H9 (cell line): ENCODE measurements around the gene PLA2R1. TPM values are rescaled to one million over a fixed set of nuclear protein-coding genes. Genes with fewer than 3 reads are reported as not detected.

Experiments
- DNase-seq: peaks from one replicate; pipeline ENCODE4 v3.0.0-alpha.2; 2017
- H2AFZ ChIP-seq: one replicate; pipeline ENCODE4 v1.6.1; 2013; ENCODE audit warnings: mild to moderate bottlenecking, low read length, control low read depth, moderate library complexity
- H2AK5ac ChIP-seq: 2 replicates; pipeline ENCODE4 v1.6.1; 2013; ENCODE audit warnings: low read length, control low read depth, mixed read lengths; ENCODE audit not compliant: insufficient read length
- H2BK120ac ChIP-seq: one replicate; pipeline ENCODE4 v1.6.1; 2013; ENCODE audit warnings: low read depth, mild to moderate bottlenecking, low read length, control low read depth, inconsistent platforms; ENCODE audit not compliant: poor library complexity, severe bottlenecking
- H2BK12ac ChIP-seq: 2 replicates; pipeline ENCODE4 v1.6.1; 2013; ENCODE audit warnings: low read length, control low read depth, mixed read lengths, low read depth; ENCODE audit not compliant: insufficient read length
- H2BK15ac ChIP-seq: 2 replicates; pipeline ENCODE4 v1.6.1; 2013; ENCODE audit warnings: low read depth, low read length, control low read depth
- H2BK20ac ChIP-seq: one replicate; pipeline ENCODE4 v1.6.1; 2013; ENCODE audit warnings: low read depth, mild to moderate bottlenecking, low read length, control low read depth, inconsistent platforms; ENCODE audit not compliant: poor library complexity, severe bottlenecking
- H2BK5ac ChIP-seq: 2 replicates; pipeline ENCODE4 v1.6.1; 2013; ENCODE audit warnings: low read length, control low read depth, mixed read lengths; ENCODE audit not compliant: insufficient read length
- H3K14ac ChIP-seq: 2 replicates; pipeline ENCODE4 v1.6.1; 2013; ENCODE audit warnings: low read length, control low read depth; ENCODE audit not compliant: insufficient read depth
- H3K18ac ChIP-seq: 2 replicates; pipeline ENCODE4 v1.6.1; 2013; ENCODE audit warnings: low read depth, mild to moderate bottlenecking, mixed read lengths, low read length, control low read depth; ENCODE audit not compliant: insufficient read length
- H3K23ac ChIP-seq: 2 replicates; pipeline ENCODE4 v1.6.1; 2013; ENCODE audit warnings: low read length, control low read depth, mixed read lengths, low read depth; ENCODE audit not compliant: insufficient read length
- H3K23me2 ChIP-seq: 2 replicates; pipeline ENCODE4 v1.6.1; 2013; ENCODE audit warnings: low read depth, mild to moderate bottlenecking, mixed read lengths, low read length, control low read depth; ENCODE audit not compliant: insufficient read length, poor library complexity, severe bottlenecking
- H3K27ac ChIP-seq: 2 replicates; pipeline ENCODE4 v1.5.1; 2013; ENCODE audit warnings: low read length, control low read depth, mixed read lengths, low read depth; ENCODE audit not compliant: insufficient read length
- H3K27me3 ChIP-seq: 2 replicates; pipeline ENCODE4 v1.6.1; 2013; ENCODE audit warnings: low read length, control low read depth, inconsistent platforms; ENCODE audit not compliant: insufficient read depth
- H3K4ac ChIP-seq: 2 replicates; pipeline ENCODE4 v1.6.1; 2013; ENCODE audit warnings: low read depth, mild to moderate bottlenecking, control low read depth, inconsistent platforms, low read length, moderate library complexity
- H3K4me1 ChIP-seq: 2 replicates; pipeline ENCODE4 v1.6.1; 2013; ENCODE audit warnings: low read length, control low read depth, inconsistent platforms; ENCODE audit not compliant: insufficient read depth
- H3K4me2 ChIP-seq: 2 replicates; pipeline ENCODE4 v1.6.1; 2013; ENCODE audit warnings: low read length, control low read depth, mixed read lengths; ENCODE audit not compliant: insufficient read length, insufficient read depth
- H3K56ac ChIP-seq: 2 replicates; pipeline ENCODE4 v1.6.1; 2013; ENCODE audit warnings: low read depth, mild to moderate bottlenecking, mixed read lengths, low read length, control low read depth; ENCODE audit not compliant: insufficient read length
- H3K79me1 ChIP-seq: 2 replicates; pipeline ENCODE4 v1.6.1; 2013; ENCODE audit warnings: low read depth, mild to moderate bottlenecking, moderate library complexity, low read length, control low read depth, inconsistent platforms; ENCODE audit not compliant: insufficient read depth, poor library complexity, severe bottlenecking
- H3K79me2 ChIP-seq: 2 replicates; pipeline ENCODE4 v1.6.1; 2013; ENCODE audit warnings: low read length, control low read depth, inconsistent platforms; ENCODE audit not compliant: insufficient read depth
- H3K9ac ChIP-seq: 2 replicates; pipeline ENCODE4 v1.6.1; 2013; ENCODE audit warnings: low read length, control low read depth, mixed read lengths; ENCODE audit not compliant: insufficient read length; ENCODE audit errors: extremely low read depth
- H3K9me3 ChIP-seq: one replicate; pipeline ENCODE4 v1.6.1; 2013; ENCODE audit warnings: low read depth, low read length, inconsistent platforms; ENCODE audit not compliant: control insufficient read depth
- H3T11ph ChIP-seq: one replicate; pipeline ENCODE4 v1.6.1; 2013; ENCODE audit warnings: mild to moderate bottlenecking, low read length, control low read depth, inconsistent platforms
- H4K20me1 ChIP-seq: one replicate; pipeline ENCODE4 v1.6.1; 2013; ENCODE audit not compliant: control insufficient read depth, insufficient read length, insufficient read depth
- H4K5ac ChIP-seq: 2 replicates; pipeline ENCODE4 v1.6.1; 2013; ENCODE audit warnings: low read depth, mild to moderate bottlenecking, mixed read lengths, low read length, control low read depth; ENCODE audit not compliant: insufficient read length
- H4K8ac ChIP-seq: replicated peaks from 2 replicates; pipeline ENCODE4 v1.6.1; 2013; ENCODE audit warnings: low read length, control low read depth, mixed read lengths, low read depth; ENCODE audit not compliant: insufficient read length
- H4K91ac ChIP-seq: 2 replicates; pipeline ENCODE4 v1.6.1; 2013; ENCODE audit warnings: low read depth, mild to moderate bottlenecking, moderate library complexity, mixed read lengths, low read length, control low read depth; ENCODE audit not compliant: insufficient read length
- H3K27ac Mint-ChIP-seq, 3 experiments: 2 replicates in 2 of 3; 3 replicates in 1 of 3; pipeline ENCODE4 v1.8.0; 2020 to 2021; ENCODE audit warnings: mixed read lengths in 3 of 3, mild to moderate bottlenecking in 1 of 3, moderate library complexity in 1 of 3
- H3K27me3 Mint-ChIP-seq: 2 replicates; pipeline ENCODE4 v1.8.0; 2021; ENCODE audit warnings: low read depth, mild to moderate bottlenecking, moderate library complexity, mixed read lengths
- H3K36me3 Mint-ChIP-seq, 3 experiments: 2 replicates in 2 of 3; 3 replicates in 1 of 3; pipeline ENCODE4 v1.8.0; 2020 to 2021; ENCODE audit warnings: low read depth in 3 of 3, mixed read lengths in 3 of 3; ENCODE audit not compliant: insufficient read depth in 1 of 3
- H3K4me1 Mint-ChIP-seq, 2 experiments: 2 replicates each; pipeline ENCODE4 v1.8.0; 2020; ENCODE audit warnings: mixed read lengths in 2 of 2
- H3K4me3 Mint-ChIP-seq, 2 experiments: 2 replicates in 1 of 2; 3 replicates in 1 of 2; pipeline ENCODE4 v1.8.0; 2020 to 2021; ENCODE audit warnings: mild to moderate bottlenecking in 2 of 2, mixed read lengths in 2 of 2, moderate library complexity in 1 of 2
- H3K9me3 Mint-ChIP-seq, 2 experiments: 2 replicates in 1 of 2; 3 replicates in 1 of 2; pipeline ENCODE4 v1.8.0; 2020; ENCODE audit warnings: mild to moderate bottlenecking in 2 of 2, mixed read lengths in 2 of 2, moderate library complexity in 1 of 2
- WGBS: extraction: QIAGEN DNeasy Blood & Tissue Kit; methylation state at CpG from one replicate; pipeline ENCODE4 v1.1.7; 2013; ENCODE audit warnings: missing lambda C conversion rate, low lambda C conversion rate, mixed read lengths; ENCODE audit not compliant: insufficient read length; ENCODE audit errors: extremely low coverage; 5-methylcytosine and 5-hydroxymethylcytosine counted together
- total RNA-seq: library from RNA; stranded (reverse); gene quantifications from 2 replicates; pipeline ENCODE4 v1.2.1, GENCODE V29; 2021
- TF ChIP-seq, protein P1 (sequence below): fragments of 200-600 bp; sonication (generic); conservative IDR thresholded peaks from 3 replicates; pipeline ENCODE4 v1.8.0; 2021; ENCODE audit warnings: antibody characterized with exemption, mild to moderate bottlenecking

Gene PLA2R1
- total RNA-seq, 1 experiment from 2014 or later, result 0.83 TPM

GRCh38 chr2:160104115-160104514 lies 41.7 kb upstream of the PLA2R1 start:
- no peak overlapping the region for H4K91ac ChIP-seq
- H2BK120ac ChIP-seq, result no peak overlapping the region
- no peak for DNase-seq
- no peak overlapping the region for H4K8ac ChIP-seq
- no CpG with 5 or more reads among the region's 2 CpGs for WGBS
- no peak overlapping the region for H3T11ph ChIP-seq
- no peak overlapping the region for H3K14ac ChIP-seq
- no peak overlapping the region for H2BK12ac ChIP-seq
- Mint-ChIP-seq H3K36me3 (no peaks in the 10 kb centered on the region), H3K9me3 (no peaks in the 10 kb centered on the region), H3K4me1 (no peaks in the 10 kb centered on the region), H3K4me3 (no peak overlapping the region), H3K27me3 (peaks cover 2% of the 10 kb centered on the region; the same call in 1 of the 2 replicates), H3K27ac (no peak overlapping the region)
- no peak overlapping the region for H3K4ac ChIP-seq
- no peaks in the 10 kb centered on the region for H3K79me2 ChIP-seq
- H4K20me1 ChIP-seq, result no peaks in the 10 kb centered on the region
- H3K9me3 ChIP-seq, result no peaks in the 10 kb centered on the region
- H2BK5ac ChIP-seq, result no peak overlapping the region
- TF ChIP-seq, protein P1, sequence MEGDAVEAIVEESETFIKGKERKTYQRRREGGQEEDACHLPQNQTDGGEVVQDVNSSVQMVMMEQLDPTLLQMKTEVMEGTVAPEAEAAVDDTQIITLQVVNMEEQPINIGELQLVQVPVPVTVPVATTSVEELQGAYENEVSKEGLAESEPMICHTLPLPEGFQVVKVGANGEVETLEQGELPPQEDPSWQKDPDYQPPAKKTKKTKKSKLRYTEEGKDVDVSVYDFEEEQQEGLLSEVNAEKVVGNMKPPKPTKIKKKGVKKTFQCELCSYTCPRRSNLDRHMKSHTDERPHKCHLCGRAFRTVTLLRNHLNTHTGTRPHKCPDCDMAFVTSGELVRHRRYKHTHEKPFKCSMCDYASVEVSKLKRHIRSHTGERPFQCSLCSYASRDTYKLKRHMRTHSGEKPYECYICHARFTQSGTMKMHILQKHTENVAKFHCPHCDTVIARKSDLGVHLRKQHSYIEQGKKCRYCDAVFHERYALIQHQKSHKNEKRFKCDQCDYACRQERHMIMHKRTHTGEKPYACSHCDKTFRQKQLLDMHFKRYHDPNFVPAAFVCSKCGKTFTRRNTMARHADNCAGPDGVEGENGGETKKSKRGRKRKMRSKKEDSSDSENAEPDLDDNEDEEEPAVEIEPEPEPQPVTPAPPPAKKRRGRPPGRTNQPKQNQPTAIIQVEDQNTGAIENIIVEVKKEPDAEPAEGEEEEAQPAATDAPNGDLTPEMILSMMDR, result no peak
- H4K5ac ChIP-seq, result no peak overlapping the region
- no peak overlapping the region for H2AFZ ChIP-seq
- no peaks in the 10 kb centered on the region for H3K27me3 ChIP-seq
- H3K56ac ChIP-seq, result no peak overlapping the region
- H2BK15ac ChIP-seq, result no peak overlapping the region
- no peaks in the 10 kb centered on the region for H3K79me1 ChIP-seq
- no peak overlapping the region for H3K23ac ChIP-seq
- no peak overlapping the region for H2BK20ac ChIP-seq
- H2AK5ac ChIP-seq, result no peak overlapping the region
- H3K27ac ChIP-seq, result no peak overlapping the region
- no peaks in the 10 kb centered on the region for H3K23me2 ChIP-seq
- H3K18ac ChIP-seq, result no peak overlapping the region
- no peaks in the 10 kb centered on the region for H3K4me1 ChIP-seq
- no peak overlapping the region for H3K4me2 ChIP-seq
- no peak overlapping the region for H3K9ac ChIP-seq
